Activated T-helper 2 cell treated with anti-CD3 and anti-CD28 coated beads, Interferon-gamma antibody, Interleukin-2, Interleukin-4, amounts not matched to agents 10 μg/mL and 5 μg/mL and 100 μg/mL, durations not matched to agents 14 hours and 24 hours and 36 hours (primary cell): ENCODE results near the gene THOC5. TPM values are rescaled to one million over a fixed set of nuclear protein-coding genes. Genes with fewer than 3 reads are reported as not detected.
"Not testable (repeated sequence)": the region's sequence is repeated elsewhere in the genome, so short reads cannot be mapped to it uniquely, and the experiment has no call there.

Source experiments
- DNase-seq: peaks from one replicate; pipeline ENCODE4 v3.0.0; 2021; ENCODE audit warnings: low spot score
- H3K27ac Mint-ChIP-seq: one replicate; pipeline ENCODE4 v1.8.0; 2021; ENCODE audit warnings: mixed read lengths
- H3K27me3 Mint-ChIP-seq: one replicate; pipeline ENCODE4 v1.8.0; 2021; ENCODE audit warnings: low read depth, mixed read lengths
- H3K36me3 Mint-ChIP-seq: one replicate; pipeline ENCODE4 v1.8.0; 2021; ENCODE audit warnings: low read depth, mixed read lengths
- H3K4me1 Mint-ChIP-seq: one replicate; pipeline ENCODE4 v1.8.0; 2021; ENCODE audit warnings: low read depth, mixed read lengths
- H3K4me3 Mint-ChIP-seq: one replicate; pipeline ENCODE4 v1.8.0; 2021; ENCODE audit warnings: low read depth, mild to moderate bottlenecking, moderate library complexity, mixed read lengths
- H3K9me3 Mint-ChIP-seq: one replicate; pipeline ENCODE4 v1.8.0; 2021; ENCODE audit warnings: mixed read lengths
- intact Hi-C: fragments of 100-400 bp; cut with micrococcal nuclease; formaldehyde crosslinking; loops from one replicate; pipeline ENCODE4 v1.15.1; 2023
- total RNA-seq: library from RNA; stranded (reverse); gene quantifications from 2 replicates; pipeline ENCODE4 v1.2.3, GENCODE V29; 2022

THOC5 gene
- 50.5 and 52.7 TPM in 2 replicates for total RNA-seq

DNA sequence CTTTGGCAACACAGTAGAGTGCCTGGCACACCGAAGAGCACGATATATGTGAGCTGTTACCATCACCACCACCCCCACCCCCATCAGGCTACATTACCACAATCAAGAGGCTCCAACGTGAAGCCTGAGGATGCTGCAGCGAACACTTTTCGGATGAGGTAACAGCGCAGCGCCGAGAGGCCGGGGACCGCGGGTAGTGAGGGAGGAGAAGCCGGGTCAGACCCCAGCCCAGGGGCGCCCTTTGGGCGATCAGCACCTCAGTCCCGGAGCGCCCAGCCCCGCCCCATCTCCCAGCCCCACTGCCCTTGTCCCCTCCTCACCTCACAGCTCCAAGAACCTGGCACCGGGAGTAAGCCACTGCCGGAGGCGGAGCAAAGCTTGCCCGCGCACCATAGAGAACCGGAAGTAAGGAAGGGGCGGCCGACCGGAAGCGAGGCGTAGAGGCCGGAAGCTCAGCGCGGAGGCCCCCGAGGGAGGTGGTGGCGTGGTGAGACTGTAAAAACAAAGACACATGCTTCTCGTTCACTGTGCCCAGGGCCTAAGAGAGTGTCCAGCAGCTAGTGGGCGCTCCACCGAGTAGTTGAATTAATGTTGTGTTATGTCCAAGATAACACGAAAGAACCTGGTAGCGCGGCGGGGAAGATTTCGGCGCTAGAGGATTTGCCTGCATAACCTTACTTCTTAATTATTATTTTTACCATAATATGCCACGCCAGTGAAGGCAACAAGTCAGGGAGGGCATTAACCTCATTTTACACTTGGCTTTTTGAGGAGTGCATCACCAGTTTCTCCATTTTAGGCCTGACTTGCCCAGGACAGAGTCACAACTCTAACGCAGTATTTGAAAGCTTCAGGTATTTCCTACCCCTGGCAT, at the start of gene THOC5:
Gene THOC5, minus strand, starts transcription at position 407 of the 874 bp plus-strand sequence. CDS start 4,610 bp downstream, outside the sequence.
- H3K4me3 Mint-ChIP-seq: peak within 1 kb of the TSS; percentile 92
- H3K27ac Mint-ChIP-seq: peak within 1 kb of the TSS; percentile 90
- peaks cover 29% of the 10 kb centered on the region for H3K36me3 Mint-ChIP-seq
- DNase-seq: peak; percentile 88
- intact Hi-C loops: loop anchor here (2.0 kb wide), 1 partner anchor 49 kb away; the partner anchor contains the start of gene NF2
- peaks cover 11% of the 10 kb centered on the region for H3K4me1 Mint-ChIP-seq
- no peaks in the 10 kb centered on the region for H3K9me3 Mint-ChIP-seq
- no peaks in the 10 kb centered on the region for H3K27me3 Mint-ChIP-seq

DNA sequence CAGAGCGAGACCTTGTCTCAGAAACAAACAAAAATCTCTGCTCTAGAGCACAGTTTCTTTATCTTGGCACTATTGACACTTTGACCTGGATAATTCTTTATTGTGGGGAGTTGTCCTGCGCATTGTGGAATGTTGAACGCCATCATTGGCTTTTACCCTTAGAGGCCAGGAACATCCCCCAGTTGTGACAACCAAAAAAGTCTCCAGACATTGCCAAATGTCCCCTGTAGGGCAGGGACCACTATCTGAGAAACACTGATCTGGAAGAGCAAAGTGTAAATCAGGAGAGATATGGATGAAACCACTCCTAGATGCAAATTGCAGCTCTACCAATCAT, 45.1 kb upstream of the THOC5 start:
- no peak for DNase-seq
- Mint-ChIP-seq H3K36me3 (no peaks in the 10 kb centered on the region), H3K9me3 (peaks cover 4% of the 10 kb centered on the region), H3K4me1 (peaks cover 7% of the 10 kb centered on the region), H3K27ac (no peak overlapping the region), H3K4me3 (no peak overlapping the region), H3K27me3 (no peaks in the 10 kb centered on the region)
- intact Hi-C loops: no loop called here

DNA sequence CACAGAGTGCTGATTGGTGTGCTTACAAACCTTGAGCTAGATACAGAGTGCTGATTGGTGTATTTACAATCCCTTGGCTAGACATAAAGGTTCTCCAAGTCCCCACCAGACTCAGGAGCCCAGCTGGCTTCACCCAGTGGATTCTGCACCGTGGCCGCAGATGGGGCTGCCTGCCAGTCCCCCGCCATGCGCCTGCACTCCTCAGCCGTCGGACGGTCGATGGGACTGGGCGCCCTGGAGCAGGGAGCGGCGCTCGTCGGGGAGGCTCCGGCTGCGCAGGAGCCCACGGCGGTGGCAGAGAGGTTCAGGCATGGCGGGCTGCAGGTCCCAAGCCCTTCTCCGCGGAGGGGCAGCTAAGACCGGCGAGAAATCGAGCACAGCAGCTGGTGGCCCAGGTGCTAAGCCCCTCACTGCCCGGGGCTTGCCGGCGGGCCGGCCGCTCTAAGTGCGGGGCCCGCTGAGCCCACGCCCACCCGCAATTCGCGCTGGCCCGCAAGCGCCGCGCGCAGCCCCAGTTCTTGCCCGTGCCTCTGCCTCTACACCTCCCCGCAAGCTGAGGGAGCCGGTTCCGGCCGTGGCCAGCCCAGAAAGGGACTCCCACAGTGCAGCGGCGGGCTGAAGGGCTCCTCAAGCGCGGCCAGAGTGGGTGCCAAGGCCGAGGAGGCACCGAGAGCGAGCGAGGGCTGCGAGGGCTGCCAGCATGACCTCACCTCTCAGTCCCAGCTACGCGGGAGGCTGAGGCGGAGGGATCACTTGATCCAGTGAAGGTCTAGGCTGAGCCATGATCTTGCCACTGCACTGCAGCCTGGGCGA, 44.5 kb upstream of the THOC5 start:
- H3K4me1 Mint-ChIP-seq, H3K27me3 Mint-ChIP-seq, H3K36me3 Mint-ChIP-seq, H3K4me3 Mint-ChIP-seq, H3K27ac Mint-ChIP-seq, intact Hi-C loops, H3K9me3 Mint-ChIP-seq, DNase-seq: not testable (repeated sequence)

DNA sequence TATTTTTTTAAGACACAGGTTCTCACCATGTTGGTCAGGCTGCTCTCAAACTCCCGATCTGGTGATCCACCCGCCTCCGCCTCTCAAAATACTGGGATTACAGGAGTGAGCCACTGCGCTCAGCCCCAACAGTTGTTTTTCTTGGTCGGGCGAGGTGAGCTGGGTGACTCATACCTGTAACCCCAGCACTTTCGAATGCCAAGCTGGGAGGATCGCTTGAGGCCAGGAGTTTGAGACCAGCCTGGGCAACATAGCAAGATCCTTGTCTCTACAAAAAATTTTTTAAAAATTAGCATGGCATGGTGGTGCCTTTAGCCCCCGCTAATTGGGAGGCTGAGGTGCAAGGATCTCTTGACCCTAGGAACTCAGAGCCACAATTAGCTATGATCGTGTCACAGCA, 42.9 kb upstream of the THOC5 start:
- Mint-ChIP-seq H3K27me3 (no peaks in the 10 kb centered on the region), H3K9me3 (peaks cover 4% of the 10 kb centered on the region), H3K4me1 (peaks cover 5% of the 10 kb centered on the region), H3K27ac (no peak overlapping the region), H3K4me3 (no peak overlapping the region), H3K36me3 (no peaks in the 10 kb centered on the region)
- intact Hi-C loops: no loop called here
- no peak for DNase-seq

DNA sequence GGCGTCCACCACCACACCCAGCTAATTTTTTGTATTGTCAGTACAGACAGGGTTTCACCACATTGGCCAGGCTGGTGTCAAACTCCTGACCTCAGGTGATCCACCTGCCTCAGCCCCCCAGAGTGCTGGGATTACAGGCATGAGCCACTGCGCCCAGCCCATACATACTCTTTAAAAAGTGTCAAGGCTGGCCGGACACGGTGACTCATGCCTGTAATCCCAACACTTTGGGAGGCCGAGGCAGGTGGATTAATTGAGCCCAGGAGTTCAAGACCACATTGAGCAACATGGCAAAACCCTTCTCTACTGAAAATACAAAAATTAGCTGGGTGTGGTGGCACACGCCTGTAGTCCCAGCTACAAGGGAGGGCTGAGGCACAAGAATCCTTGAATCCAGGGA, 40.9 kb upstream of the THOC5 start:
- H3K27me3 Mint-ChIP-seq, H3K9me3 Mint-ChIP-seq, H3K27ac Mint-ChIP-seq, intact Hi-C loops, H3K4me3 Mint-ChIP-seq, H3K36me3 Mint-ChIP-seq, DNase-seq: not testable (repeated sequence)
- H3K4me1 Mint-ChIP-seq: peaks cover 15% of the 10 kb centered on the region

DNA sequence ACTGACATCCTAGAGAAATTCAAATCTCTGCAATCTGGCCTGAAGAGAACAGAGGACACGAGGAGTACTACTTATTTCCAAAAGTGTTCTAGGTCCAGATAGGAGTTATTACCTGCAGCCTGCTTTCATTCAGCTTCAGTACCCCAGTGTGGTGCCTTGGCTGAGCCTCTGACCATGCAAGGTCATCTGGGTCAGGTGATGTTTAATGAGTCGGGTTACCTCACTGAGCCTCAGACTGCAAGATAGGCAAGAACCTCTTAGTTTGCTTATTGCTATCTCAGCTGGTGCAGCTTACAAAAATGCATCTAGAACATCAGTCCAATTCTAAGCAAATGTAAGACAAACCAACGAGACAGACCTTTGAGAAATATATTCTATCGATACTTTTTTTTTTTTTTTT, 40.4 kb upstream of the THOC5 start:
- intact Hi-C loops: no loop called here
- H3K4me3 Mint-ChIP-seq: no peak overlapping the region
- no peak for DNase-seq
- H3K9me3 Mint-ChIP-seq: peaks cover 4% of the 10 kb centered on the region
- no peak overlapping the region for H3K27ac Mint-ChIP-seq
- H3K4me1 Mint-ChIP-seq: peaks cover 15% of the 10 kb centered on the region
- no peaks in the 10 kb centered on the region for H3K36me3 Mint-ChIP-seq
- H3K27me3 Mint-ChIP-seq: no peaks in the 10 kb centered on the region

DNA sequence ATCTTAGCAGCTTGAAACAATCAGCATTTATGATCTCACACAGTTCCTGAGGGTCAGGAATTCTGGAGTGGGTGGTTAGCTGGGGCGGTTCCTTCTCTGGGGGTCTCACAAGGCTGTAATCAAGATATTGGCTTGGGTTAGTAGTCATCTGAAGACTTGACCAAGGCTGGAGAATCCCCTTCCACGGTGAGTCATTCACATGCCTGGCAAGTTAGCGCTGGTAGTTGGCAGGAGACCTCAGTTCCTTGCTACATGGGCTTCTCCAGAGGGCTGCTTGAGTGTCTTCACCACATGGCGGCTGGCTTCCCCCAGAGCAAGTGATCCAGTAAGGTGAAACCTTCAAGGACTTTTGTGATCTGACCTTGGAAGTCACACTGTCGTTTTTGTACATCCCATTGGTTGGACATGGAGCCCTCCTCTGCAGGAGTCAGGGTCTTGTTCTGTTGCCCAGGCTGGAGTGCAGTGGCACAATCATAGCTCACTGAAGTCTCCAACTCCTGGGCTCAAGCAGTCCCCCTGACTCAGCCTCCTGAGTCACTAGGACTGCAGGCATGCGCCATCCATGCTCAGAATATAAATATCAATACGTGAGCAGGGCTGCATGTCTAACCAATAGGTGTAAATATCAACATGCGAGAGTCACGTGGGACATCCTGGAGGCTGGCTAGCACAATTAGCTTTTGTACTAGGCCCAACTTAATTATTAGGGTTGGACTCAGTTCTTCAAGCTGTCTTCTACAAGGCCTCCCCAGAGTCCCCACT, 34.6 kb upstream of the THOC5 start:
- Mint-ChIP-seq H3K4me1 (peaks cover 10% of the 10 kb centered on the region), H3K27ac (no peak overlapping the region), H3K9me3 (no peaks in the 10 kb centered on the region), H3K36me3 (no peaks in the 10 kb centered on the region), H3K4me3 (no peak overlapping the region), H3K27me3 (no peaks in the 10 kb centered on the region)
- no peak for DNase-seq
- intact Hi-C loops: no loop called here

DNA sequence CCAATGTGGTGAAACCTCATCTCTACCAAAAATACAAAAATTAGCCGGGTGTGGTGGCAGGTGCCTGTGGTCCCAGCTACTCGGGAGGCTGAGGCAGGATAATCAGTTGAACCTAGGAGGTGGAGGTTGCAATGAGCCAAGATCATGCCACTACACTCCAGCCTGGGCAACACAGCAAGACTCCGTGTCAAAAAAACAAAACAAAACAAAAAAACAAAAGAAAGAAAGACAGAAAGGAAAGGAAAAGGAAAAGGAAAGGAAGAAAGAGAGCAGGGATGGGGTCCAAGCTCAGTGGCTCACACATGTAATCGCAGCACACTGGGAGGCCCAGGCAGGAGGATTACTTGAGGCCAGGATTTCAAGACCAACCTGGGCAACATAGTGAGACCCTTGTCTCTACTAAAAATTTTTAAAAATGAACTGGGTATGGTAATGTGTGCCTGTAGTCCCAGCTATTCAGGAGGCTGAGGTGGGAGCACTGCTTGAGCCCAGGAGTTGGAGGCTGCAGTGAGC, 32.7 kb upstream of the THOC5 start:
- intact Hi-C loops, DNase-seq, H3K36me3 Mint-ChIP-seq, H3K27me3 Mint-ChIP-seq, H3K4me3 Mint-ChIP-seq, H3K9me3 Mint-ChIP-seq, H3K27ac Mint-ChIP-seq: not testable (repeated sequence)
- H3K4me1 Mint-ChIP-seq: peaks cover 15% of the 10 kb centered on the region

DNA sequence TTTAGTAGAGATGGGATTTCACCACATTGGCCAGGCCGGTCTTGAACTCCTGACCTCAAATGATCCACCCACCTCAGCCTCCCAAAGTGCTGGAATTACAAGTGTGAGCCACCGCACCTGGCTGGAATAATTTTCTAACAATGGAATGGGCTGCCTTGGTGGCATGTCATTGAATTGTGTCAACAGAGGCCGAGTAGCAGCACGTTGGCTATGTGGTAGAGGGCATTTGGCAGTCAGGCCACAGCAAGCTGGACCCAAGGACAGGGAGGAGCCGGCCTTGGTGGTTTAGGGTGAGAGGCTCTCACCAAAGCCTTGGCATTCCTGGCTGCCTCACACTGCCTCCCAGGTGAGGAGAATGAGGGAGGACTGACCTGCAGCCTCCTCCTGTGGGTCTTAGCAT, 31.4 kb upstream of the THOC5 start:
- no peaks in the 10 kb centered on the region for H3K9me3 Mint-ChIP-seq
- H3K4me3 Mint-ChIP-seq: no peak overlapping the region
- peaks cover 13% of the 10 kb centered on the region for H3K4me1 Mint-ChIP-seq
- H3K36me3 Mint-ChIP-seq: no peaks in the 10 kb centered on the region
- H3K27ac Mint-ChIP-seq: no peak overlapping the region
- H3K27me3 Mint-ChIP-seq: no peaks in the 10 kb centered on the region
- intact Hi-C loops: no loop called here
- DNase-seq: no peak

DNA sequence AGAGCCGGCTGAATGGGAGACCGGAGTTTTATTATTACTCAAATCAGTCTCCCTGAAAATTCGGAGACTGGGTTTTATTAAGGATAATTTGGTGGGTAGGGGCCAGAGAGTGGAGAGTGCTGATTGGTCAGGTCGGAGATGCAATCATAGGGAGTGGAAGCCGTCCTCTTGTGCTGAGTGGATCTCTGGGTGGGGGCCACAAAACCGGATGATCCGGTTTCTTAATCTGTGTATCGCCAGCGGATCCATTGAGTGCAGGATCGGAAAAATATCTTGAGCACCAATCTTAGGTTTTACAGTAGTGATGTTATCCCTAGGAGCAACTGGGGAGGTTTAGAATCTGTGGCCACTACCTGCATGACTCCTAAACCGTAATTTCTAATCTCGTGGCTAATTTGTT, 28.2 kb upstream of the THOC5 start:
- Mint-ChIP-seq H3K36me3 (no peaks in the 10 kb centered on the region), H3K4me1 (peaks cover 12% of the 10 kb centered on the region), H3K4me3 (peak overlapping the region; percentile 92), H3K27ac (peak overlapping the region; percentile 74), H3K9me3 (no peaks in the 10 kb centered on the region), H3K27me3 (no peaks in the 10 kb centered on the region)
- DNase-seq: no peak
- intact Hi-C loops: loop anchor here (1.0 kb wide), 1 partner anchor 22 kb away; the partner anchor contains the start of gene NF2

DNA sequence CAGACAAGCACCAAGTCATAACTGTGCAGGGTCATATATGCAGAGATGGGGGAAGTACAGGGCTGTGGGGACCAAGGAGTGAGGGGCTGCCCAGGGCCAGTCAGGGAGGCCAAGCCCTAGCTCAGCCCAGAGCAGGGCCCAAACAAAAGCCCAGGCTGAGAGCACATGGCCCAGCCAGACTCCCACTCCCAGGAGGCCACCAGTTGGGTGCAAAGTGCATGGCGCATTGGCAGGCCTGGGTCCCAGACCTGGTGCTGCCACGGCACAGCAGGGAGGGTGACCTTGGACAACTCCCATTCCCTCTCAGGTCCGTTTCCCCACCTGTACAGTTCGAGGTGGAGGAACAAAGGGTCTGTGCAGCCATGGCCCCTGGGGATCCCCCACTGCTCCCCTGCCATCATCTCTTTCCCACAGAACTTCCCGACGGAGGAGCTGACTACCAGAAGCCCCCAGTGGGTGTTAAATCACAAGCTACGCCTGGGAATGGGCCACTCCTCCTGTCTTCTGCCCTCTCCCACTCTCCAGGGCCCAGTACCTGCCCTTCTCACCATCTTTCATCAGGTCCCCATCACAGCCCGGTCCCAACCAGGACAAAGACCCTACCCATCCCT, 26.7 kb upstream of the THOC5 start:
- no peak for DNase-seq
- peak overlapping the region; percentile 92 for H3K4me3 Mint-ChIP-seq
- intact Hi-C loops: no loop called here
- no peaks in the 10 kb centered on the region for H3K9me3 Mint-ChIP-seq
- peaks cover 12% of the 10 kb centered on the region for H3K4me1 Mint-ChIP-seq
- H3K36me3 Mint-ChIP-seq: no peaks in the 10 kb centered on the region
- no peaks in the 10 kb centered on the region for H3K27me3 Mint-ChIP-seq
- peak overlapping the region; percentile 93 for H3K27ac Mint-ChIP-seq
